SK-N-MC (cell line): ENCODE results near the gene SLC24A4.

Experiments
- DNase-seq: peaks from one replicate; pipeline ENCODE4 v3.0.0-alpha.2; 2011; ENCODE audit warnings: low read depth, low spot score
- H3K27ac ChIP-seq: fragments of 200-600 bp; sonication (generic); 2 replicates; pipeline ENCODE4 v1.5.1; 2016; ENCODE audit warnings: mixed run types
- H3K36me3 ChIP-seq: fragments of 200-600 bp; sonication (generic); 2 replicates; pipeline ENCODE4 v1.6.1; 2017; ENCODE audit warnings: antibody characterized with exemption, low read length, mixed read lengths; ENCODE audit not compliant: insufficient read depth
- H3K4me3 ChIP-seq: fragments of 200-600 bp; sonication (generic); 2 replicates; pipeline ENCODE4 v1.5.1; 2016
- H3K9ac ChIP-seq: fragments of 200-600 bp; sonication (generic); 2 replicates; pipeline ENCODE4 v1.8.0; 2017; ENCODE audit warnings: mixed run types, mixed read lengths; ENCODE audit not compliant: insufficient read length
- H3K9me3 ChIP-seq: fragments of 200-600 bp; sonication (generic); 2 replicates; pipeline ENCODE4 v1.6.1; 2017; ENCODE audit warnings: low read depth, mild to moderate bottlenecking, antibody characterized with exemption, low read length, moderate library complexity, mixed read lengths
- EZH2 ChIP-seq: fragments of 200-600 bp; sonication (generic); IDR thresholded peaks from one replicate; pipeline ENCODE4 v1.6.1; 2017; ENCODE audit warnings: antibody characterized with exemption
- FOXP2 ChIP-seq: optimal IDR thresholded peaks from 2 replicates; pipeline ENCODE3; 2011; ENCODE audit warnings: mild to moderate bottlenecking, moderate library complexity; ENCODE audit not compliant: insufficient read depth; ENCODE audit errors: extremely low read length, control extremely low read depth
- POLR2AphosphoS5 ChIP-seq: IDR thresholded peaks from 2 replicates; pipeline ENCODE4 v1.6.1; 2012; ENCODE audit warnings: mild to moderate bottlenecking, low read depth, low read length, borderline replicate concordance

The SLC24A4 gene

GRCh38 chr14:92497391-92497790 lies 174.4 kb downstream of the SLC24A4 start:
- Histone ChIP-seq H3K9me3 (no peaks in the 10 kb centered on the region), H3K4me3 (no peak overlapping the region), H3K36me3 (no peaks in the 10 kb centered on the region), H3K9ac (no peak overlapping the region), H3K27ac (no peak overlapping the region)
- no peak for TF ChIP-seq FOXP2
- no peak for TF ChIP-seq POLR2AphosphoS5
- no peak for TF ChIP-seq EZH2
- DNase-seq: no peak

- H3K9me3 ChIP-seq: no peaks in the 10 kb centered on the region
- H3K27ac ChIP-seq: no peak overlapping the region
- no peak overlapping the region for H3K4me3 ChIP-seq
- DNase-seq: no peak
- no peaks in the 10 kb centered on the region for H3K36me3 ChIP-seq
- no peak overlapping the region for H3K9ac ChIP-seq
- TF ChIP-seq FOXP2 (no peak), POLR2AphosphoS5 (no peak), EZH2 (no peak)
These were observed 176.3 kb downstream of the SLC24A4 start for GRCh38 chr14:92499234-92499633.

DNA sequence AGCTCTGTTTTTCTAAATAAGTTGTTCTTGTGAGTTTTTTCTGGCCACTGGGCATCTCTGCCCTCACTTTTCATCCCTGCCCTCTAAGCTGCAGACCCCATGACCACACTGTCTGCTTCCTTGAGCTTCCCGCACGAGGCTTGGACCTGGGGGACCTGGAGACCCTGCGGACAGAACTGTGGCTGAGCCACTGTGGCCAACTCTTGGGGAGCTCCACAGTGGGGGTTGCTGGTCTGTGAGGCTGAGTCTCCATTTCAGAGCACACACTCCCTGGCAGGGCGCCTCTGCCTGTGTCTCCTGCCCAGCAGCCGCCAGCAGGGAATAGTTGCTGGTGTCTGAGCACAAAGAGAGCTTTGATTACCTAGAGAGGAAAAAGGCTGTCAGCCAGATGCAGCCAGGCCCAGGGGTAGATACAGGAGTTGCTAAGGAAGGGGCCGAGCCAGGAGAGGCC lies 177.6 kb downstream of the SLC24A4 start:
- Histone ChIP-seq H3K36me3 (no peaks in the 10 kb centered on the region), H3K9ac (no peak overlapping the region), H3K27ac (no peak overlapping the region), H3K9me3 (no peaks in the 10 kb centered on the region), H3K4me3 (no peak overlapping the region)
- DNase-seq: no peak
- TF ChIP-seq EZH2: no peak
- no peak for TF ChIP-seq FOXP2
- no peak for TF ChIP-seq POLR2AphosphoS5

DNA sequence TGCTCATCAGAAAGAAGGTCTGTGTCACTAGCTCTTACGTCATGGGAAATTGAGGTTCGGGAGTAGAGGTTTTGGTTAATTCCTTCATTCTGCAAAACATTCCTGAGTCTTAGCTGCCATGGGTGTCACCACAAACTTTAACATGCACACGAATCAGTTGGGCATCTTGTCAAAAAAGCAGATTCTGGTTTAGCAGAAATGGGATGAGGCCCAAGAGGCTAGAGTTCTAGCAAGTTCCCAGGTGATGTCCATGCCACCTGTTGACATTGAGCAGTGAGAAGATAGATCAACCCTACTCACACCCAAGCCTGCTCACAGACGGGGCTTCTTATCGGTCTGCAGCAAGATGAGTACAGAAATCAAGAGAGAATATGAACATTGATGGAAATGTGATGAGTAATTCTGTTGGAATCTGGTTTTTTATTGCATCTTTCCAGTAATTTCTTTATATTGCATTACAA lies 179.0 kb downstream of the SLC24A4 start:
- no peak for DNase-seq
- no peaks in the 10 kb centered on the region for H3K36me3 ChIP-seq
- no peak for TF ChIP-seq EZH2
- no peak overlapping the region for H3K27ac ChIP-seq
- no peaks in the 10 kb centered on the region for H3K9me3 ChIP-seq
- no peak overlapping the region for H3K4me3 ChIP-seq
- no peak overlapping the region for H3K9ac ChIP-seq

GRCh38 chr14:92502541-92503286 lies 179.7 kb downstream of the SLC24A4 start:
- no peaks in the 10 kb centered on the region for H3K9me3 ChIP-seq
- DNase-seq: no peak
- H3K4me3 ChIP-seq: no peak overlapping the region
- H3K9ac ChIP-seq: no peak overlapping the region
- no peaks in the 10 kb centered on the region for H3K36me3 ChIP-seq
- H3K27ac ChIP-seq: no peak overlapping the region
- no peak for TF ChIP-seq POLR2AphosphoS5
- no peak for TF ChIP-seq FOXP2

DNA sequence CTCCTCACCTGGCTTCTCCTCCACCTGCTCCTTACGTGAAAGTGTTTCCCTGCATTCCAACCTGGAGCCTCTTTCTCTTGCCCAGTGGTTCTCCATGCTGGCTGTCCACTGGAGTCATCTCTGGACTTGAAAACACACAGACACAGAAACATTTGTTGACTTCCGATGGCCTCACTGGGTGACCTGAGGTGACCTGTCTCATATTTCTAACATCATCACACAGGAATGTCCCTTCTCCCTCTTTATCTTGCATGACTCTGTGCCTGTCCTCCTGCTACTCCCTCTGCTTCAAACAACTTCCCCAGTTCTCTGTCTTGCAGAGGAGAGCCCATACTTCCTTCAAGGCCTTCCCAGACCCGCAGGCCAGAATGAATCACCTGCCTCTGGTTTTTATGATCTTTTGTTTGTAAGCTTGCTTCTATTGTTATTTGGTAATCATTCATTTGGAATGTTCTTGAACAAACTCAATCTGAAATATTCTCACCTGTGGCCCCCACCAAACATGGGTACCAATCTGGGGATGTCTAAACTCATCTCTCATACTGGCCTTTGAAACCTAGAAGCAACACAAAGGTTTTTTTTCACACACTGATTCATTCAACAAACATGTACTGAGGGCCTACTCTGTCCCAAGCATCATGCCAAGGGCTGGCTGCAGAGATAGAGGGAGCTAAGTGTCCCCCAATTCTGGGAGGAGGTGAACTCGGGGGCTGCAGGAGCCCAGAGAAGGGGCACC lies 181.0 kb downstream of the SLC24A4 start:
- Histone ChIP-seq H3K27ac (no peak overlapping the region), H3K36me3 (no peaks in the 10 kb centered on the region), H3K9me3 (no peaks in the 10 kb centered on the region), H3K4me3 (no peak overlapping the region), H3K9ac (no peak overlapping the region)
- TF ChIP-seq FOXP2 (no peak), POLR2AphosphoS5 (no peak), EZH2 (no peak)
- DNase-seq: no peak

- H3K9ac ChIP-seq: no peak overlapping the region
- no peak for DNase-seq
- no peaks in the 10 kb centered on the region for H3K36me3 ChIP-seq
- no peak for TF ChIP-seq FOXP2
- TF ChIP-seq POLR2AphosphoS5: no peak
- TF ChIP-seq EZH2: no peak
- H3K27ac ChIP-seq: no peak overlapping the region
- H3K9me3 ChIP-seq: no peaks in the 10 kb centered on the region
- H3K4me3 ChIP-seq: no peak overlapping the region
These were observed 182.9 kb downstream of the SLC24A4 start for GRCh38 chr14:92505826-92506225.

DNA sequence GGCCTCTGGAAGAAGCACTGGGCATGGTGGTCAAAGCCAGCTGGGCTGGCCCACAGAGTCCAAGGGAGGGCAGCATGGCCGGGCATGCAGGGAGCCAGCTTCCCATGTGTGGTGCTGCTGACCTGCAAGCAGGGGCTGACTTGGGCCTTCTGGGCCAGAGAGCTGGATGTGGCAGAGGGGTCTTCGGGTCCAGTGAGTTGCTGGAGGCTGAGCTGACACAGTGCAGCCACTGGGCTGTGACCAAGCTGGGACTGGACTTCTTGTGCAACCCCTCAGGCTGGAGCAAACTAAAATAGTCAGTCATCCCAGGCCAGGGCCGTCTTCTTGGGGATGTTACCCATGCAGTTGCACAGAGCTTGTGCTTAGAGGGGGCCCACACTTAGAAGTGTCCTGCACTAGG lies 183.3 kb downstream of the SLC24A4 start:
- no peaks in the 10 kb centered on the region for H3K36me3 ChIP-seq
- no peaks in the 10 kb centered on the region for H3K9me3 ChIP-seq
- no peak for TF ChIP-seq EZH2
- no peak for TF ChIP-seq POLR2AphosphoS5
- TF ChIP-seq FOXP2: no peak
- DNase-seq: no peak
- H3K4me3 ChIP-seq: no peak overlapping the region
- no peak overlapping the region for H3K27ac ChIP-seq
- no peak overlapping the region for H3K9ac ChIP-seq

- TF ChIP-seq POLR2AphosphoS5: no peak
- Histone ChIP-seq H3K9ac (no peak overlapping the region), H3K36me3 (no peaks in the 10 kb centered on the region), H3K9me3 (no peaks in the 10 kb centered on the region), H3K27ac (no peak overlapping the region), H3K4me3 (no peak overlapping the region)
- no peak for DNase-seq
These were observed 184.3 kb downstream of the SLC24A4 start for GRCh38 chr14:92507174-92507768.
